ES-I3 (cell line): ENCODE measurements around the gene ZFP57.

Experiments
- H3K36me3 ChIP-seq: 2 replicates; pipeline ENCODE4 v1.6.1; 2013; ENCODE audit warnings: mild to moderate bottlenecking, low read length, control low read depth, moderate library complexity; ENCODE audit not compliant: insufficient read depth
- H3K4me1 ChIP-seq: 2 replicates; pipeline ENCODE4 v1.6.1; 2013; ENCODE audit warnings: mild to moderate bottlenecking, control low read depth, low read length; ENCODE audit not compliant: insufficient read depth
- H3K9ac ChIP-seq: 2 replicates; pipeline ENCODE4 v1.6.1; 2013; ENCODE audit warnings: low read depth, mild to moderate bottlenecking, low read length, moderate library complexity
- H3K9me3 ChIP-seq: 2 replicates; pipeline ENCODE4 v1.6.1; 2013; ENCODE audit warnings: mild to moderate bottlenecking, low read length, moderate library complexity; ENCODE audit not compliant: control insufficient read depth, insufficient read depth

The ZFP57 gene

DNA sequence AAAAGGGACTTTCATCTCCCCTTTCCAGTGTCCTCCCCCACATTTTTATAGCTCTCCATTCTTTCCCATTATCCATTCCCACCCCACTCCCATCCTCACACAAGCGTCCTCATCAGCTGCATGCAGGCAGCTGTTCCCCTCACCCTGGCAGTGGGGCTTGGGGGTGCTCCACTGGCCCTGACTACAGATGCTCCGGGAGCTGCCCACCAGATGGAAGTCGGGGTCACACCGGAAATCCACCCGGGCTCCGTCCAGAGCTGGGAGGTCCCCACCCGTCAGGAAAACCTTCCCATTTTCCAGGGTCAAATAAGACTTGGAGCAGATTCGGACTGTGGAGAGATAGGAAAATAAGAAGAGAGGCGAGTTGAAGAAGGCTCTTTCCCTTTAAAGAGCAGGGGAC, 50.6 kb downstream of the ZFP57 start:
- peak overlapping the region; percentile 32; the same call in 1 of the 2 replicates for H3K9ac ChIP-seq
- no peaks in the 10 kb centered on the region for H3K9me3 ChIP-seq
- H3K4me1 ChIP-seq: peaks cover 28% of the 10 kb centered on the region
- no peaks in the 10 kb centered on the region for H3K36me3 ChIP-seq

DNA sequence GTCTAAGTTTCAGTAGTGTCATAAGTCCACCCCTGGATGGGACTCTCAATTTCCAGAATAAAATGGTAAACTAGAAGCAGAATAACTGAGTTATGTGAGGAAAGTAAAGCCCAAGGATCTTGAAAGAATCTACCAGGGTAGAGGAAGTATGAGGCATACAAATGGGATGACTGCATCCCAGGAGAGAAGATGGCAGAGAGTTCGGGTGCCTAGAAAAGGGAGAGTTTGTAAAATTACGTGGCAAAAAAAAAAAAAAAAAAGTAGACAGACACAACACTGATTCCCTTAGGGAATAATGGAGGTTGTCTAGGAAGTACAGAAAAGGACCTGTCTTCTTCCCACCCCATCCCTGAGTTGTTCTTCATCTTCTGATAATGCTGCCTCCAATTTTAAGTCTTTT, 51.4 kb downstream of the ZFP57 start:
- Histone ChIP-seq H3K36me3 (no peaks in the 10 kb centered on the region), H3K9me3 (no peaks in the 10 kb centered on the region), H3K4me1 (peaks cover 33% of the 10 kb centered on the region), H3K9ac (peak overlapping the region; percentile 80; the same call in 1 of the 2 replicates)

DNA sequence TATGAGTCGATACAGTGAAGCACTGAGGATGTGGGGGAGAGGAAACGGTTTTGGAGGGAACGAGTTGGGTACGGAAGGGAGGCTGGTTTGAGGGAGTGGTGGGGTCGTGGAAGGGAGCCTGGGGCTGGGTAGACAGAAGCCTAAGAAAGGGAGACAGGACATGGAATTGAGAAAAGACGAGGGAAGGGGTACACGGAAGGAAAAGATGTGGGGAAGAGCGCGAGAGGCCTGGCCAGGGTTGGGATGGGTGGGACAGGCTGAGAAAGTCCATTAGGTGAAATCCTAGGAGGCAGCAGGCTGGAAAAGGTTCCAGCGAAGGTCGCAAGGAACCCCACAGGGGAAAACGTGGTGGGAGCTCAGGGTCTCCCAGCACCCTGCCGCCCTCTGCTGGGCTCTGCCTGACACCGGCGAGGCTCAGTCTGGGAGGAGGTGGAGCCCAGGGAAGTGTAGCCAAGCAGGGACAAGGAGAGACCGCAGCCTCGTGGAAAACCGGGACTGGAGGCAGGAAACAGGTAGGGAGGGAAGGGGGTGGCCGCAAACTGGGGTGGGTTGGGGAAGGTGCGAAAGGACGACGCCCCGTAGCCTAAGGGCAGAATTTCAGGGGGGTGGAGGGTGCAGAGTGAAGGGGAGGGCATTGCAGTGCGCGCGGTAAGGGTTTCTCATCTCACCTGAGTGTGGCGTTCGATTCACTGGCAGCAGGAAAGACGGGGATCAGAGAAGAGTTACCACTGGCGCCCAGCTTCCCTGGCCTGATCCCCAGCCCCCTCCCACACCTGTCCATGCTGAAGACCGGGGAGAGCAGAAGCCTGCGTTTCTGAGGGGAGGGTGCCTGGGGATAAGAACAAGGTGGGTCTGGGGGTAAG, 52.3 kb downstream of the ZFP57 start:
- Histone ChIP-seq H3K36me3 (no peaks in the 10 kb centered on the region), H3K9me3 (no peaks in the 10 kb centered on the region), H3K4me1 (peaks cover 38% of the 10 kb centered on the region), H3K9ac (peak overlapping the region; percentile 80)

DNA sequence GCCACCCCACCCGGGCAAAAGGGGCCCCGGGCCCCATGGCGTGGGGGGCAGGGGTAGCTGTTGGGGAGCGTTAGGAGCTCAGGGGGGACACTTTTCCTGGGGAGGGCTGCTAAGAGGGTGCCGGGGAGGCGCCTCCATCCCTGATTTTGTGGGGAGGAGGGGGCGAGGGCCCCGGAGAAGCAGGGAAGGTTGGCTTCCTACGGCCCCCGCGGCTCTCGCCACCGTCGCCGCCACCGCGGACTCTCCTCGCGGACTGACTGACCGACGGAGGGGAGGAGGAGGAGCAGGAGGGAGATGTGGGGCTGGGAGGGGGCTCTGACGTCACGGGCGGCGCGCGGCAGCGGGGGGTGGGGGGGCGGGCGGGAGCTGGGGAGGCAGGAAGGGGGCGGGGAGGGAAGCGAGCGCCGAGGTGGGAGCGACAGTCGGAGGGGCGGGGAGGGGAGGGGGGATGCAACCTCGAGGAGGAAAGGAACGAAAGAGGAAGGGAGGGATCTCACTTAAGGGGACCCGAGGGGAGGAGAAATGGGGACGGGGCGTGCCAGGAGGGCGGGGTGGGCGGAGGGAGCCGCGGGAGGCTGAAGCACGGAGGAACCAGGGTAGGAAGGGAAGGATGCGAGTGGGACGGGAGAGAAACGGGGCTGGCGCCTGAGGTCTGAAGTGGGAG, 53.1 kb downstream of the ZFP57 start:
- Histone ChIP-seq H3K9ac (peak overlapping the region; percentile 82), H3K36me3 (no peaks in the 10 kb centered on the region), H3K9me3 (no peaks in the 10 kb centered on the region), H3K4me1 (peaks cover 45% of the 10 kb centered on the region)

DNA sequence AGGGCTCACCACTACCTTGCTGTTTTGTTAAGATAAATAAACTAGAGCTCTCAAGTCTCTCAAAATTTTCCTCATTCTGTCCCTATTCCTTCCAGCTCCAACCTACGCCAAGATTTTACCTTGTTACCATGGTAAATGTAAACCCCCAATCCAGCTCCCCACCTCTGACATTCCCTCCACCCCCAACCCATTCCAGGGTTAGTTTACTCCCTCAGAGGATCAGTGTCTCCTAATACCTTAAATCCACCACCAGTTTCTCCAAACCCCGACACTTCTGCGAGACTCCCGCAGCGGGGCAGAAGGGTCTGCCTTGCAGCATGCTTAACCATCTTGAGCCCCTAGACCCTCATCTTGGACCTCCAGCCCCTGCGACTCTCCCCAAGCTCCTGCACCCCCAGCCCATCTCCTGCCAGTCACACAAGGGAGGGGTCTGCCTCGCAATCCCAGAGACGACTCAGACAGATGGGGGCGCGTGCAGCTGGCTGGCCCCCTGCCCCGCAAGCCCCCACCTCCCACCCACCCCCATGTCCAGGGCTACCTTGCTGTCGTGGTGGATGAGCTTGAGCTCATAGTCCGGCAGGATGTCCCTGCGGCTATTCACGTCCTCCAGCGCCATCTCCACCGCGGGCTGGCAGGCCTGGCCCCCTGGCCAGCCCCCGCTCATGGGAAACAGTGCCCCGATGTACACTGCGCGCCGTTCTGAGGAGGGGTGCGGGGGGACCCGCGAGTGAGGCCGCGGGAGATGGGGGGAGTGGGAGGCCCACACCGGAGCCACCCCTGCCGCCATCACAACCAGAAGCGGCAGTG, 53.8 kb downstream of the ZFP57 start:
- Histone ChIP-seq H3K9me3 (no peaks in the 10 kb centered on the region), H3K36me3 (peaks cover 4% of the 10 kb centered on the region; the same call in 1 of the 2 replicates), H3K9ac (peak overlapping the region; percentile 82), H3K4me1 (peaks cover 52% of the 10 kb centered on the region)

DNA sequence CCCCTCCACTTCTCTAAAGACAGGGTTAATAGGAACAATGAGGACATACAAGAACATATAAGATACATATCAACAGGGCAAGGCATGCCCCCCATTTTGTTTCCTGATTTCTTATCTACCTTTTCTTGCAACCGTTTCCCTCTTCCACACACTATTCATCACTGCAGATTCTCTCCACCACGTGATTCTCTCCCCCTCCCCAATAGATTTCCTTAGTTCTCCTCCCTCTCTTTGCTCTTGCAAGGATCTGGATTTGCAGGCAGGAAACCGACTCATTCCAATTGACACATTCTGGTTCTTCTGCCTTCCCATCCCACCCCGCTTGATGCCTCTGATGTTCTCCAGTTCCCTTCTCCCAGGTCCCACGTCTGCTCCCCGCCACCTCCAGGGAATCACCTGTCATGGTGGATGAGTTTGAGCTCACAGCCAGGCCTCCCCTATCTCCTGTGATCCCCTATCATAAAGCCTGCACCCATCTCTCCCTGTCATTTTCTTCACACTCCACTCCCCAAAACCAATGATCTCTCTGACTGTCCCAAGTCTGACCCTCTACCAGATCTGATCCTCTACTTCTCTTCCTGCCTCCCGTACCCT, 55.5 kb downstream of the ZFP57 start:
- Histone ChIP-seq H3K9ac (peak overlapping the region; percentile 82; the same call in 1 of the 2 replicates), H3K9me3 (no peaks in the 10 kb centered on the region), H3K4me1 (peaks cover 47% of the 10 kb centered on the region), H3K36me3 (peaks cover 18% of the 10 kb centered on the region)

DNA sequence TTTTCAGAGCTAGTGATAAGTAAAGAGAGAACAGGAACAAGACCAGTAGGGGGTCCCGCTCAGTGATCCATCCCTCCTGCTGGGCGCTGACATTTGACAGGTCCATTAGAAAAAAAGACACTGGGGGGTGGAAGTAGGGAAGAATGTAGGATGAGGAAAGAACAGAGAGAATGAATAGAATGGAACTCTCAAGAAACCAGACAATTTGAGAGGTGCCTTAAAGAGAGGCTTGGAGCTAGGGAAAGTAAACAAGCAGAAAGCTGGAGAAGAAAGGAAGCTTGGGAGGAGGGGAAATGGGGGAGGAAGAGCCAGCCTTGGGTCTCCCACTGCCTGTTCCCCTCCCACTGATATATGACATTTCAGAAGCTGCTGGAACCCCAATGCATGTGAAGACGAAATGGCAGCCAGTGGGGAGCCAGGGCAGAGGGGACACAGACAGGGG, 56.4 kb downstream of the ZFP57 start:
- Histone ChIP-seq H3K9ac (0 out of 2 replicates have a peak overlapping the region, but pooled peaks have one; percentile 25), H3K9me3 (no peaks in the 10 kb centered on the region), H3K4me1 (peaks cover 47% of the 10 kb centered on the region), H3K36me3 (peaks cover 27% of the 10 kb centered on the region)
